Measurements from ENCODE around the gene TRIM36.

Gene TRIM36

DNA sequence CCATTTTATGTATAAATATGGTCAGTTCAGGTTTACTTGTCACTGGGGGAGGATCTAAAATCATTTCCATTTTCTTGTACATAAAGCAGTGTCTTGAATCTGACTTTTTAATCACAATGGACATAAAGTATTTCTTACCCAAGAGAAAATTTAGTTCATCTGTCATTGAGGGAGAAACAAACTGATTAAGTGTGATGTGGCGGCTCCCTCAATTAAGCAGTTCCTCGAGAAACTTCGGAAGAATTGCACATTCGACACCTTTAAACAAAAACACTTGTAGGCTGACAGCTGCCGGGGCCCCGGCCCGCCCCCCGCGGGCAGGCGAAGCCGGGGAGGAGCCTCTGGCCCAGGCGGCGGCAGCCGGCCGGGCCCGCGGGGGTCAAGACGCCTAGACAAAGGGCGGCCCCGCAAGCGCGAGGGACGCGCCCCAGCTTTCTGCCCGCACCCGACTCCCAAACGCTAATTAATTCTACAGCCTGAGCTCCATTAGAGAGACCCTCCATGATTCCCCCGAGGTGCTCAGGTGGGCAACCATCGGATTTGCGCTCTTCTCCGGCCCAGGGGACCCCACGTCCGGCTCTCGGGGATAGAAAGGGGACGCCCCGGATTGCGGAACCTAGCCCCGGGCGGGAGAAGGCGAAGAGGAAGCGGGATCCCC, 750 bp downstream of the TRIM36 start:
- peak; percentile 40 for DNase-seq (ENCODE audit: low spot score)
- TF ChIP-seq CTCF (IDR thresholded peaks at IDR 0.05; ENCODE audit: extremely low read depth, insufficient read depth, missing control alignments) = no peak
- in situ Hi-C loops (cut with MboI; ENCODE audit: low pct_unique_long_range_greater_than_20kb, low sequenced_read_pairs, unreplicated experiment) = no loop called here

- DNase-seq (ENCODE audit: low spot score) = no peak
- no peak for TF ChIP-seq CTCF (IDR thresholded peaks at IDR 0.05; ENCODE audit: extremely low read depth, insufficient read depth, missing control alignments)
- in situ Hi-C loops (cut with MboI; ENCODE audit: low pct_unique_long_range_greater_than_20kb, low sequenced_read_pairs, unreplicated experiment) = no loop called here
Measured at GRCh38 chr5:115166744-115167393, 2.8 kb downstream of the TRIM36 start.

GRCh38 chr5:115165790-115166189, 3.9 kb downstream of the TRIM36 start:
- in situ Hi-C loops (cut with MboI; ENCODE audit: low pct_unique_long_range_greater_than_20kb, low sequenced_read_pairs, unreplicated experiment) = no loop called here
- no peak for DNase-seq (ENCODE audit: low spot score)
- no peak for TF ChIP-seq CTCF (IDR thresholded peaks at IDR 0.05; ENCODE audit: extremely low read depth, insufficient read depth, missing control alignments)

DNA sequence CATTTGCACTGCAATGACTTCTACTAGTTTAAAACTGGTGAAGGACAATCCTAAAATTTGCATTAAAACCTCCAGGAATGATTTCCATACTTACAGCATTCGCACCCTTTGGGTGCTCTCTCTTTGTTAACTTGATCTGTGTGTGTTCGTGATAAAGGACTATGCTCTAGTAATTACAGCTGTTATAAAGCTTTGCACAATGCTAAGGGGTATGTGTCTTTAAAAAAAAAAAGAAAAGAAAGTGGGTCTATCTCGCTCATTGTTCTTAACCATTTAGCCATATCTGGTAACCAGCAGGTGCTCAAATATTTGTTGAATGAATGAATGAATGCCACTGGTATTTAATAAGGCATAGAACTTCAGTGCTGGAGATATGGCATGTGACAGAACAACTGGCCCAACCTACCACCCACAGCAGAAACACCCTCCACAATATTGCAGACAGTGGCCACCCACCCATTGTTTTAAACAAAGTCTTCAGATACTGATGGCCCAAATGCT, 8.7 kb downstream of the TRIM36 start:
- in situ Hi-C loops (cut with MboI; ENCODE audit: low pct_unique_long_range_greater_than_20kb, low sequenced_read_pairs, unreplicated experiment) = no loop called here
- no peak for TF ChIP-seq CTCF (IDR thresholded peaks at IDR 0.05; ENCODE audit: extremely low read depth, insufficient read depth, missing control alignments)
- no peak for DNase-seq (ENCODE audit: low spot score)

GRCh38 chr5:115151208-115151805, 18.4 kb downstream of the TRIM36 start:
- no peak for DNase-seq (ENCODE audit: low spot score)
- in situ Hi-C loops (cut with MboI; ENCODE audit: low pct_unique_long_range_greater_than_20kb, low sequenced_read_pairs, unreplicated experiment) = no loop called here
- TF ChIP-seq CTCF (IDR thresholded peaks at IDR 0.05; ENCODE audit: extremely low read depth, insufficient read depth, missing control alignments) = no peak

GRCh38 chr5:115150512-115150911, 19.2 kb downstream of the TRIM36 start:
- no peak for DNase-seq (ENCODE audit: low spot score)
- TF ChIP-seq CTCF (IDR thresholded peaks at IDR 0.05; ENCODE audit: extremely low read depth, insufficient read depth, missing control alignments) = no peak
- in situ Hi-C loops (cut with MboI; ENCODE audit: low pct_unique_long_range_greater_than_20kb, low sequenced_read_pairs, unreplicated experiment) = no loop called here
